ENCODE results near the gene RNASE3. TPM values are rescaled to one million over a fixed set of nuclear protein-coding genes. Genes with fewer than 3 reads are reported as not detected.

RNASE3 gene
- total RNA-seq, 1 experiment from 2014 or later, result not detected

DNA sequence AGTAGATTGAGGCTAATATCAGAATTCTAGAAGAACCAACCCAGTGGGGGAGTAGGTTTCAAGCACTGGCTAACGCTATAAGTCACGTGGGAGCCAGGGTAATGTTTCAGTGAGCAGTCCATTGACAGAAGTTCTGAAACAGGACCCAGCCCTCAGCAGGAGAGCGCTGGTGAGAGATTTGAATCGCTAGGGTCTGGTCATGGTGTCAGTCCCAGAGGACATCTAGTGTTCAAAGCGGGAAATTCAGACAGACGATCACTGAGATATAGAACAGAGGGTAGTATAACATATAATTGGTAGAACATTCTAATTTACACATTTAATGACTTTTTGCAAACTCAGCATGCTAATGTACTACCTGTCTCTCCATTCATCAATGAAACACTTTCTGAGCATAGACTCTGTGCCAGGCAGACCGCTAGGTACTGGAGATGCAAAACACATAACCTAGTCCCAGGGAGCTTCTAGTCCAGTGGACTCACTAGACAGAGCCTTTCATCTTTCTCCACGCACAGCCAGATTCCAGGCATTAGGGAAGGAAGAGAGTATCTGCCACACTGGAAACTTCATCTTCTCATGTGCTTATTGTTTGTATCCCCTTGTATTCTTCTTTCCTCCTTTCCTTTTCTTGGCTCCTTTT is 35.4 kb upstream of the RNASE3 start:
- no peak overlapping the region for H2AFZ ChIP-seq (ENCODE audit: low read length)
- intact Hi-C loops (cut with micrococcal nuclease), result loop anchor here (1.0 to 5.0 kb wide), 3 partner anchors 19 to 187 kb away; partner anchors contain the start of gene RNASE7
- H3K79me2 ChIP-seq (ENCODE audit: low read length), result no peaks in the 10 kb centered on the region
- DNase-seq (peak; percentile 87), ATAC-seq (peak; percentile 92)
- peak overlapping the region; percentile 18 for H3K4me2 ChIP-seq (ENCODE audit: low read length)
- H3K9me2 ChIP-seq (replicated peaks; ENCODE audit: low read length), result no peaks in the 10 kb centered on the region
- H3K27ac ChIP-seq (ENCODE audit: low read length), result no peak overlapping the region
- no peaks in the 10 kb centered on the region for H3K9me3 ChIP-seq (ENCODE audit: low read length)
- no peak overlapping the region for H3K9ac ChIP-seq (ENCODE audit: low read length)
- no TSS peak for BruUV-seq (replicated peaks)
- ChIA-PET CTCF (interaction anchor here (0.6 to 1.5 kb wide), 2 partner anchors 19 to 1829 kb away, joined by 4 to 9 read pairs; no protein-coding TSS in a partner anchor), POLR2A (ENCODE audit: unreplicated experiment) (no interaction called here)
- H3K36me3 ChIP-seq (ENCODE audit: low read depth, low read length), result no peaks in the 10 kb centered on the region
- H3K4me3 ChIP-seq (ENCODE audit: low read length), result no peak overlapping the region
- no peaks in the 10 kb centered on the region for H4K20me1 ChIP-seq (ENCODE audit: low read length)
- peaks cover 23% of the 10 kb centered on the region for H3K4me1 ChIP-seq (ENCODE audit: insufficient read depth, low read length)
- H3K27me3 ChIP-seq (ENCODE audit: low read length), result peaks cover 16% of the 10 kb centered on the region
- TF ChIP-seq EZH2phosphoT487 (IDR thresholded peaks at IDR 0.05; ENCODE audit: borderline replicate concordance, low read length) (no peak), EZH2 (IDR thresholded peaks at IDR 0.05; ENCODE audit: low read length, unreplicated experiment) (no peak)
- TF ChIP-seq, protein P1, sequence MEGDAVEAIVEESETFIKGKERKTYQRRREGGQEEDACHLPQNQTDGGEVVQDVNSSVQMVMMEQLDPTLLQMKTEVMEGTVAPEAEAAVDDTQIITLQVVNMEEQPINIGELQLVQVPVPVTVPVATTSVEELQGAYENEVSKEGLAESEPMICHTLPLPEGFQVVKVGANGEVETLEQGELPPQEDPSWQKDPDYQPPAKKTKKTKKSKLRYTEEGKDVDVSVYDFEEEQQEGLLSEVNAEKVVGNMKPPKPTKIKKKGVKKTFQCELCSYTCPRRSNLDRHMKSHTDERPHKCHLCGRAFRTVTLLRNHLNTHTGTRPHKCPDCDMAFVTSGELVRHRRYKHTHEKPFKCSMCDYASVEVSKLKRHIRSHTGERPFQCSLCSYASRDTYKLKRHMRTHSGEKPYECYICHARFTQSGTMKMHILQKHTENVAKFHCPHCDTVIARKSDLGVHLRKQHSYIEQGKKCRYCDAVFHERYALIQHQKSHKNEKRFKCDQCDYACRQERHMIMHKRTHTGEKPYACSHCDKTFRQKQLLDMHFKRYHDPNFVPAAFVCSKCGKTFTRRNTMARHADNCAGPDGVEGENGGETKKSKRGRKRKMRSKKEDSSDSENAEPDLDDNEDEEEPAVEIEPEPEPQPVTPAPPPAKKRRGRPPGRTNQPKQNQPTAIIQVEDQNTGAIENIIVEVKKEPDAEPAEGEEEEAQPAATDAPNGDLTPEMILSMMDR (conservative IDR thresholded peaks at IDR 0.05; ENCODE audit: low read depth, low read length), result peak; percentile 89
- no peaks in the 10 kb centered on the region for H3F3A ChIP-seq (ENCODE audit: low read length, unreplicated experiment)

DNA sequence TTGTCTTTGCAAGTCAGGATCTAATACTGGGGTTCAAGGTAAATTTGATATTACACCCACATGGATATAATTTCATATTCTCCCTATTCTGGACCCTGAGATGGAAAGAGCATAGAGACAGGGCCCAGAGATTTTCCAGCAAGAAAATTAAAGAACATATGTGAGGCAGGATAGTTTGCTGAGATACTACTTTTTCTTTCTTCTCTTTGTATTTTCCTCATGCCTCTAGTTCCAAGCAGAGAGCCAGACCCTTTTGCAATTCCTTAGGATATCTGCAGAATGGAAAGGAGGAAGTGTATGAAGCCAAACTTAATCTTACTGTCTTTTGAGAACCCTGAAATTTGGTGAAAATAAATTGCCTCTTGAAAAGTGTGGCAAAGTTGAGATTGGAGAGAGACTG is 34.0 kb upstream of the RNASE3 start:
- ATAC-seq, result no peak
- H3K9me3 ChIP-seq (ENCODE audit: low read length), result no peaks in the 10 kb centered on the region
- no peak overlapping the region for H3K9ac ChIP-seq (ENCODE audit: low read length)
- BruUV-seq (replicated peaks), result no TSS peak
- H4K20me1 ChIP-seq (ENCODE audit: low read length), result no peaks in the 10 kb centered on the region
- no peaks in the 10 kb centered on the region for H3K36me3 ChIP-seq (ENCODE audit: low read depth, low read length)
- TF ChIP-seq EZH2phosphoT487 (IDR thresholded peaks at IDR 0.05; ENCODE audit: borderline replicate concordance, low read length) (no peak), EZH2 (IDR thresholded peaks at IDR 0.05; ENCODE audit: low read length, unreplicated experiment) (no peak)
- TF ChIP-seq, protein P1 (conservative IDR thresholded peaks at IDR 0.05; ENCODE audit: low read depth, low read length), result no peak
- H3K79me2 ChIP-seq (ENCODE audit: low read length), result no peaks in the 10 kb centered on the region
- DNase-seq, result no peak
- H3K4me1 ChIP-seq (ENCODE audit: insufficient read depth, low read length), result peaks cover 21% of the 10 kb centered on the region
- H3K4me2 ChIP-seq (ENCODE audit: low read length), result peak overlapping the region; percentile 29
- no peaks in the 10 kb centered on the region for H3F3A ChIP-seq (ENCODE audit: low read length, unreplicated experiment)
- ChIA-PET CTCF (interaction anchor here (0.6 to 2.4 kb wide), 6 partner anchors 8 to 114 kb away, joined by 3 to 11 read pairs (median 5); no protein-coding TSS in a partner anchor), POLR2A (ENCODE audit: unreplicated experiment) (no interaction called here)
- intact Hi-C loops (cut with micrococcal nuclease), result loop anchor here (1.0 to 5.0 kb wide), 2 partner anchors 114 to 185 kb away; partner anchors contain the start of gene RNASE7
- no peak overlapping the region for H3K4me3 ChIP-seq (ENCODE audit: low read length)
- no peak overlapping the region for H3K27ac ChIP-seq (ENCODE audit: low read length)
- H3K27me3 ChIP-seq (ENCODE audit: low read length), result peaks cover 16% of the 10 kb centered on the region
- no peak overlapping the region for H2AFZ ChIP-seq (ENCODE audit: low read length)
- H3K9me2 ChIP-seq (replicated peaks; ENCODE audit: low read length), result no peaks in the 10 kb centered on the region

Measured in PC-3 (cell line).